ENCODE data around the gene AHSG.
"Not testable (repeated sequence)": the region's sequence is repeated elsewhere in the genome, so short reads cannot be mapped to it uniquely, and the experiment has no call there.

Gene AHSG

DNA sequence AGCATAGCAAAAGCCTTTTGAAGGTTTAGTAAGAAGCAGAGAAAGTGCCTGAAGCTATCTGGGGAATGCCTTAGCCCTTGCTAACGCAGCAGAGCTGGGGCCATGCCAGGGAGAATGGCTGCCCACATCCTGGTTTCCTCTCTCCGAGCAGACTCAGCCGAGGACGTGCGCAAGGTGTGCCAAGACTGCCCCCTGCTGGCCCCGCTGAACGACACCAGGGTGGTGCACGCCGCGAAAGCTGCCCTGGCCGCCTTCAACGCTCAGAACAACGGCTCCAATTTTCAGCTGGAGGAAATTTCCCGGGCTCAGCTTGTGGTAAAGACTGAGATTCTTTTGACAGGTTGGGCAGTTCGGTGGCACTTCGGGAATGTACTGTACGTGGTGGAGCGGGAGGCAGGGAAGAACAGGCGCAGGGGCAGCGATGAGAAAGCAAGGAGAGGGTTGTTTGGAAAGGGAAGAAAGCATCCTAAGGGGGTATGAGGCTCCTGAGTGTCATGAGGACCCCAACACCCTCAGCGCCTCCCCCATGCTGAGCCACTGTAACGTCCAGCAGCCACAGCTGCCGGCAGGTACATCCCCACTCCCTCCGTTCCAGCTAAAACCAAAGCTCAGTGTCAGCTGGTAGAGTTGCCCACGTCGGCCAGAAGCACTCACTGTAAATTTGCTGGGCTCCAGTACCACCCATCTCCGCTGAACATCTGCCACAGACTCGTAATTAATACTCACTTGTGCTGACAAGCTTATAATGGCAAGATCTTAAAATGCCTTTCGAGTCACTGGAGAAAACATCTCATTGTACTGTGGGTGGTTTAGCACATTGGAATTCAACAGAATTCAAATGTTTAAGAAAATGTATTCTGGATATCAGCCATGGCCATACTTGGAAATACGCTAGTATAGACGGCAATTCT, 4.4 kb downstream of the AHSG start:
- DNase-seq (ENCODE audit: low spot score), result peak; percentile 64

DNA sequence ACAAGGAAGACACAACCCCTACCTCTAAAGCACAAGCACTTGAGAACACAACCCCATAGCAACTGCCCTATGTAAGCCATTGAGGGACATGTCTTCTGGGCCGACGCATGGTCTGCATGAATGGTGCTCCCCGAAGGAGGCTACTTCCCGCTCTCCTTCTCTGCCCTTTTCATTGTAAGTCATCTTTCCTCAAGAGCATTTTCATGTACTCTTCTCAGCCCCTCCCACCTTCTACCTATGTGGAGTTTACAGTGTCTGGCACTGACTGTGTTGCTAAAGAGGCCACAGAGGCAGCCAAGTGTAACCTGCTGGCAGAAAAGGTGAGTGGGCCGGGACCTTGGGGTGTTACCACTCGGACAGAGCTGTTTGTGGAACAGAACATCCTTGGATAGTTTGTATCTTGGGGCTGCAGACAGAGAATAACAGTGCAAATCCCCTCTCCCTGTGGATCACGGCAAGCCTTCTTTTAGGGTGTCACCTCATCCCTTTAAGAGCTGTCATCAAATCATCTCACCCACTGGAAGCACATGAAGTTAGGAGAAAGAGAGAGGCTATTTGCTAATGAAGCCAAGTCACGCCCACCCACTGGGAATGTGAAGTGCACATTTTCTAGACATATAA, 5.6 kb downstream of the AHSG start:
- no peak for DNase-seq (ENCODE audit: low spot score)

DNA sequence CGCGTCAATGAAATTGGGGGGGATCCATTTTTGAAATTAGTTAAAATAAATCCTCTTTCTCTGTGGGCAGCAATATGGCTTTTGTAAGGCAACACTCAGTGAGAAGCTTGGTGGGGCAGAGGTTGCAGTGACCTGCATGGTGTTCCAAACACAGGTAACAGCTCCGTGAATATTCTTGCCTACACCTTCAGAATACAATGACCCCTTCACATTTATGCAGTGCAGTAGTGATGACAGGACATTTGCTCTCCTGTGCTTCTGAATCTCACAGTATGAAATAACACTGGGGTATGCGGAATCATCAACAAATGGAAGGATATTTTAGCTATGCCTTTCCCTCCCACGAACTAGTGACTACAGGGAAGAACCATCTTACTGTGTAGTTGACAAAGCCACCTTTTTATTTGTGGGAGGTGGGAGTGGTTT, 6.9 kb downstream of the AHSG start:
- no peak for DNase-seq (ENCODE audit: low spot score)

DNA sequence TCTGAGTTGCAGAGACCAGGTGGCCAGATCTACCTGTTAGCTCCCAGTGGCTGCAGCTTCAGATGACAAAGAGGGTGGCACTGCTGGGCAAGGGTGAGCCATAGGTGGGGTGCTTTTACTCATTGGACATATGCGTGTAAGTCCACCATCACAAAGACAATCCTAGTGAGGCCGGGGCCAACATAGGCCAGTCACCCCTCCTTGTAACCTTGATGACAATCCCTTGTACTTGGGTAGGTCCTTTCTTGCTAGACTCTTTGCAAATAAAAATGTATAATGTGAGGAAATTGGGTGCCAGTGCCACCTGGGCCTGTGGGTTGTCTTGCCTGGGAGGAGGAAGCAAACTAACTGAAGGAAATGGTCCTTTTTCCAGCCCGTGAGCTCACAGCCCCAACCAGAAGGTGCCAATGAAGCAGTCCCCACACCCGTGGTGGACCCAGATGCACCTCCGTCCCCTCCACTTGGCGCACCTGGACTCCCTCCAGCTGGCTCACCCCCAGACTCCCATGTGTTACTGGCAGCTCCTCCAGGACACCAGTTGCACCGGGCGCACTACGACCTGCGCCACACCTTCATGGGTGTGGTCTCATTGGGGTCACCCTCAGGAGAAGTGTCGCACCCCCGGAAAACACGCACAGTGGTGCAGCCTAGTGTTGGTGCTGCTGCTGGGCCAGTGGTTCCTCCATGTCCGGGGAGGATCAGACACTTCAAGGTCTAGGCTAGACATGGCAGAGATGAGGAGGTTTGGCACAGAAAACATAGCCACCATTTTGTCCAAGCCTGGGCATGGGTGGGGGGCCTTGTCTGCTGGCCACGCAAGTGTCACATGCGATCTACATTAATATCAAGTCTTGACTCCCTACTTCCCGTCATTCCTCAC, 7.6 kb downstream of the AHSG start:
- DNase-seq (ENCODE audit: low spot score), result no peak

DNA sequence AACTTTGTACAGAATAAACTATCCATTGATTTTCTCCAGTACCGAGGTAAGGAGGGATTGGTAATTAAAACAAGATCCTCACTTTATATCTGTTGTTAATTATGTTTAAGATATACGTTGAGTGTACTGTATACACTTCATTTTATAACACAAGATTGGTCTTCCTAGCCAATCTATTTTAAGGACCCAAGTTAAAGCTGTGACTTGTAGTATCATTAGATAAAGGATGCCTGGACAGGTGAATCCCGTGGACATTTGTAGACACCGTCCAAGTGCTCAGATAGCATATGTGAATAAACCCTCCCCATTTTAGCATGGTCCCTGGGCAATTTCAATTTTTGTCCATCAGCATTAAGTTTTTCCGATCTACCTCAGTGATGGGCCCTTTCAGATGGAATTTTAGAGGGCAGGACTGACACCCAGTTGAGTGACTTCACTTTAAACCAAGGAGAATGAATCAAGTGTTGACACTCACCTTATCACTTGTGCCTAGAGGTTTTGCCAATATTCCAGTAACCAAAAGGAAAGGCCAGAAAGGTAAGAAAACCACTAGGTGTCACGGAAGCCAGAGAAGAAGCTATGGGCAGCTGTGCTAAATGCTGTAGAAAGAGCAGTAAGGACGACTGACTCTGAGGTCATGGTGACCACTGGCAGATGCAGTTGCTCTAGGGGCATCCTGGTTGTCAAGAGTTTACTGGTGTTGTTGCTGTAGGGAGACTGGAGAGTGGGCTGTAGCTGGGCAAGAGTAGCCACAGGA, 9.2 kb downstream of the AHSG start:
- no peak for DNase-seq (ENCODE audit: low spot score)

DNA sequence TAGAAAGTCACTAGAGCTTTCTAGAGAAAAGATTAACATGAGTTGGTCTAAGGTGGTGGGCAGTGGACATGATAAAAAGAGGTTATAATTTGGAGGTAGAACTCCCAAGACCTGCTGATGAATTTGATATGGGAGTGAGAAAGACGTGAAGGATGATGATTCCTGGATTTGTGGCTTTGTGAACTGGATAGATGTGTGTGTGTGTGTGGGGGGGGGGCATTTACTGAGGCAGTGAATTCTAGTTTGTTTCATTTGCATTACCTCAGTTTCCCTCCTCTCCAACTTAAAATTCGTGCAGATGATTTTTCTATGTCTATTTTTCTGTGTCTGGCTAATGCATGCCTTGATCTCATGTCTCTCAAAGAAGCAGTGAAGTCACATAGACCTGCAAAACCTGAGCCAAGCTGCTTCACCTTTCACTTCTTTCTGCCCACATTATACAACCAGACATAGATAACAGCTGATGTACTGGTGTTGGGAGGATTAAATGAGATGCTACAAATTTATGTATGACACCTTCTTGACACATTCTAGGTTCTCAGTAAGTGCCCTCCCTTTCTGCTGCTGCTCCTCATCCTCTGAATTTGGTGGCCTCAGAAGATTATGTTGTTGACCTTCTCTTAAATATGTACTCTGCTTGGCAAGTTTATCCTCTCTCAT, 9.9 kb downstream of the AHSG start:
- DNase-seq (ENCODE audit: low spot score), result no peak

DNA sequence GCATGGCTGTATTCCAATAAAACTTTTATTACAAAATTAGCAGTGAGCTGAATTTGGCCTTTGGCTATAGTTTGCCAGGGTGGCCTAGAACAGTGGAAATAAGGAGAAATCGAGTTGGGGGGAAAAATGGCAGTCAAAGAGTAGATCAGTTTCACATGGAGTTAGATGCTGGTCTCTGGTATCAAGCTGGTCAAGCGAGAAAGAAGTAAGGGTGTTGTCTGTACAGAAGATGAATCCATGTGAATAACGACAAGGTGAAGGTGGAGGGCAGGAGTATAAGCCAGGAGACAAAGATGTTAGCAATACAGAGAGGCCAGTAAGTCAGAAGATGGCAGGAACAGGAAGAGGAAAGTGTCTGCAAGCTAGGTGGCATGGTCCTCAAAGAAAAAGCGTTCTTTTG, 11.7 kb downstream of the AHSG start:
- no peak for DNase-seq (ENCODE audit: low spot score)

DNA sequence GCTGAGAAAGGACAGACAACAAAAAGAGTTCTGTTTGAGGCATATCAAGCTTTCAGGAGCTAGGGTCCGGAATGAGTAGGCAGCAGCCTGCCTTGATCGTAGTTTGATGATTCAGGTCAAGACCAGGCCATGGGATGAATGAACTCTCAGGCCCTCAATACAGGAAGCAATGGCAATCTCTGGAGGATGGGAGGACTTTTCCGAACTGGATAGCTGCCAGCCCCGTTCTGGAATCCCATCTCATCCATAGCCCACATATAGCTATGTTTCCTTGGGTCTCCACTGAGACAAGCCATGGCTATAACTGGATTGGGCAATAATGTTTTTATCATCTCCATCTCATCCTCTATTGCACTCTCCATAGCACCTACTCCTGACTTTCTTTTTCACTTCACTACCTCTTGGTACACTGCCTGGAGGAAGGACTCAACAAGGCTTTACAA, 12.8 kb downstream of the AHSG start:
- no peak for DNase-seq (ENCODE audit: low spot score)

DNA sequence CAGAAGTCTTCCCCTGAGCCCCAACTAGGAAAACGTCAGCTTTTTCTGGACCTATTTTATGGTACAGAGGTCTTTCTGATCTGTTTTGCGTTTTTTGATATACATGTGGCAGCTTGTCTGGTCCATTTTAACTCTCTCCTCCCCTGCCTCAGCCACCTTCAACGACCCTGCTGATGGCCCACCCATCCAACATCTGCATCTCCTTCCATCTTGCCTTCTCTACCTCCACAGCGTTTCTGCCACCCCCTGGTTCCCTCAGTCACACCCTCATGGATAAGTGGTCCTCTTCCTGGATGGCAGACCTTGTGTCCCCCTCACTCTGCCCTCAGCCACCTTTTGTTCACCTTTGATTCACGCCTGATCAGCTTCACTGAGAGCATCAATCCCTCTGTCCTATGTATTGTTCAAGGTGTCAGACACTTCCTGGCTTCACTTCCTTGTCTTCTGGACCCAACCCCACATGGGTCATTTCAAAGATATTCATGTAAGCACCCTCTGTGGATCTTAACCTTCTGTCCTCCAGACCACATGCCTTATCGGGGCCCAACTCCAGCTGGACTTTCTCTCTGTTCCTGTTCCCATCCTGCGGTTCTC, 13.5 kb downstream of the AHSG start:
- no peak for DNase-seq (ENCODE audit: low spot score)

DNA sequence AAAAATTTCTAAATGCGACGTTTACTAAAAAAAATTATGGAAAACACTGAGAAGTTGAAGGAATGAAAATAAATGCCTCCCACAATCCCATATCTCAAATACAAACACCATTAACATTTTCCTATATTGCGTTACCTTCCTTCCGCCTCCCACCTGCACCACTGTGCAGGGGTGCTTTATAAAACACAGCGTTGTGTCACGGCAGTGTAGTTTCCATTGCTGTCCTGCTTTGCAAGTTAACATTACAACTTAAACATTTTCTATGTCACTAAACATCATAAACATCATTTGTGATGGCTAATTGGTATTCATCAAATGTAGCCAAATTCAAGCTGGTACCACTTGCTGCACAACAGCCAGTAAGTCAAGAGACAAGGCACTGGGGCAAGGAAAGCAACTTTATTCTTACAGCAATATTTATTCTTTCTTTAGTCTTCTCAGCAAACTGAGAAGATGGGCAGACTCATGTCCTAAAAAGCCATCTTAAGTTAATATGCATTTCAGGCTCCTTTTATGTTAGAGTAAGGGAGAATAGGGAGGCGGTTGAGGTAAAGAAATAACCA, 15.1 kb downstream of the AHSG start:
- DNase-seq (ENCODE audit: low spot score), result no peak

DNA sequence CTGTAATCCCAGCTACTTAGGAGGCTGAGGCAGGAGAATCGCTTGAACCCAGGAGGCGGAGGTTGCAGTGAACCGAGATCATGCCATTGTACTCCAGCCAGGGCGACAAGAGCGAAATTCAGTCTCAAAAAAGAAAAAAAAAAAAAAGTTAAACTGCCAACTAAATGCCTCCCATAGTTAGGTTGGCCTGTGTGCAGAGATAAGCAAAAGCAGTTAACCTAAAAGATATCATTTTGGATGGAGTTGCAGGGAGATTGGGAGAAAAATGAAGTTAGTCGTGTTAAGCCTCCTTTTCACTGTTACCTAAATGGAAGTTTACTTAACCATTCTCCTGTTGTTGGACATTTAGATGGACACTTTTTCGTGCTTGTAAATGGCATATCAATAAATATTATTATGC, 15.9 kb downstream of the AHSG start:
- no peak for DNase-seq (ENCODE audit: low spot score)

DNA sequence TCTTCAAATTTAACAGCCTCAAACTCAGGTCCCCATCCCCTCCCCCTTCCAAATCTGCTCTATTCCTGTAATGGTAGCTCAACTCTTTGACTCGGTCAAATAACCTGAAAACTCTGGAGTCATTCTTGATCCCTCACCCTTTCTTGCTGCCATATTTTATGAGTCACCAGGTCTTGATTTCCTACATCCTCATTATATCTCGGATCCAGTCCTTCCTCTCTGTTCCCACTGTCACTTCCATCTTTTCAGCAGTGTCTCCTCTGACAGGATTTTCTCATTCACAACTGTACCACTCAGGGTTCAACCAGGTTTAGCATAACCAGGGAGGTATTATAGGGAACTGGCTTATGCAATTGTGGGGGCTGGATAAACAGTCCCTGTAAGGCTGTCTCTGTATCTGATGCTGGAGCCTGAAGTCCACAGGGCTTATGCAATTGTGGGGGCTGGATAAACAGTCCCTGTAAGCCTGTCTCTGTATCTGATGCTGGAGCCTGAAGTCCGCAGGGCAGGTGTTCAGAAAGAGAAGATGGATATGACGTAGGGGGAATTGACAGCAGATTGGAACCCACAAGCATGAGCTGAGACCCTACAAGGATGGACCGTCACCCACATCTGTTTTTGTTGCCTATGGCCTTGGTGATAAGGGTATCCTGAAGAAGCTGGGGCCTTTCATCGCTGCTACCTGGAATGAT, 18.2 kb downstream of the AHSG start:
- DNase-seq (ENCODE audit: low spot score), result no peak

DNA sequence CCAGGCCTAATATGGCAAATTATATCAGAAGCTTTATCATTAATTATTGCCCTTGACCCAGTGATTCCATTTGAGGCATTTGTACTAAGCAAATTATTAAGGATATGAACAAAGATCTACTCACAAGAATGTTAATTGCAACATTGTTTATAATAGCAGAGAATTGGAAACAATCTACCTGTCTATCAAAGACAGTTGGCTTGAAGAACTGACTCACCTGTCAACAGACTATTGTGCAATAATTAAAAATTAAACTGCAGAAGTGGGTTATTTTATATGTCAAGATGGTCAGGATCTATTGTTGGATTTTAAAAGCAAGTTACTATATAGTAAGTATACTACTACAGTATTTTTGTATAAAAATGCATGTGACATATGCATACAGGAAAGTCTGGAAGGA, 20.6 kb downstream of the AHSG start:
- DNase-seq (ENCODE audit: low spot score), result no peak

DNA sequence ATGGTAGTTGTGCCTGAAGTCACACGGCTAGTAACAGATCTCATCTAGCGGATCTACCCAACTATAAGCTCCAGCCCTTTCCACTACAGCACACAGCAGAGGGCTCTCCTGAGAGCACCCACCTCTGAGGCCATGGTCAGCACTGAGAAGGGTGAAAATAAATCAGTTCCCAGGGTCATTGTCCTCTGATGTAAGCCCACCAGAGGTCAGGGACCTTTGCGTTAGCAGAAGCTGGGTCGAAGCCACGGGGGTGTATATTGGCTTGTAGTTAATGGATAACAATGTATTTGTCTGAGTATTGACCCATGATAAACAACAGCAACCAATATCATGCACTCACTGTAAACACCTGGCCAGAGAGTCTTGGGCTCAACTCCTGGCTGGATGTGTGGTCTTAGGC, 21.3 kb downstream of the AHSG start:
- DNase-seq (ENCODE audit: low spot score), result not testable (repeated sequence)

DNA sequence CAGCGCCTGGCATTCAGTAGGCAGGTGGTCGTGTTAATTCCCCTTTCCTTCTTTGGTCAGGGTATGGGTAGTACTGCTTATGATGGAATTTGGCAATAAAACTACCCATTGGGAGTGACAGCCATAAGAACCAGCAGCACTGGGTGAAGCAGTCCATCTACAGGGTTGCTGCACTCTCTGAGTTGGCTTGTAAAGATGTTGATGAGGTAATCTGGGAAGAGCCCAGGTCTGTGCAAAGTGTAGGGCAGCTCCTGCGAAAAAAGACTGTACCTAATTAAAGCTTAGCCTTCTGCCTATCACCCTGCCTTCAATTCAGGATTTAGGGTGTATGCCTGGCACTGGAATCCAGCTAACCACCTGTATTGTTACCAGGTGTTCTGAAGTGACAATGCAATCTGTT, 22.7 kb downstream of the AHSG start:
- no peak for DNase-seq (ENCODE audit: low spot score)

DNA sequence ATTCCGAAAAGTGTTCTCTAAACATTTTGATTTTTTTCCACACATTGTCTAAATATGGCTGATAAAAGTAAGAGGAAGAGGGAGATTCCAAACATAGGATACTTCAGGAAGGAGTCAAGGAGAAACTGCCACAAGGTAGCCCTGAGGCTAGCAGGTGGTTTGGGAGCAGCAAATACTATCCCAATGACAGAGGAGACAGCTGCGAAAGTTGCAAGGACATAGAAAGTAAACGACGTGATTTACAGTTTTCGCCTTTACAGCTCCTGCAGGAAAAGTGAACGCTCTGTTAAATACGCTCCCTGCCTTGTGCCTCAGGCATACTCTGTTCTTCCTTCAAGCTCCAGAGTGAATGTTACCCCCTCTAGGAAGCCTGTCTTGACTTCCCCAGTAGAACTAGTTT, 23.7 kb downstream of the AHSG start:
- DNase-seq (ENCODE audit: low spot score), result no peak

DNA sequence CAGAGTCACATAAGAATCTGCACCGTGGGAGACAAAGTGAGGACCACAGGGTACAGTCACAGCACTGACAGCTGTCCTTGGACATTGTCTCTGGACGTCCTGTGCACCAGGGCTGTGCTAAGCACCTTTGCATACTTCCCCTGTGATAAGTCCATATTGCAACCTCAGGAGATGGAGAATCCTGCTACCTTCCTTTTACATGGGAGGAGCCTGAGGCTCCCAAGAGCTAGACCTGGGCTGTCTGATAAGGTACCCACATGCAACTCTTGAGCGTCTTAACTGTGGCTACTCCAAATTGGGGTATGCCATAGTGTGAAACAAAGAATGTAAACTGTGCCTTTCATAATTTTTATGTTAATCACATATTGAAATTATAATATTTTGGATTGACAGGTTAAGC, 24.8 kb downstream of the AHSG start:
- no peak for DNase-seq (ENCODE audit: low spot score)

DNA sequence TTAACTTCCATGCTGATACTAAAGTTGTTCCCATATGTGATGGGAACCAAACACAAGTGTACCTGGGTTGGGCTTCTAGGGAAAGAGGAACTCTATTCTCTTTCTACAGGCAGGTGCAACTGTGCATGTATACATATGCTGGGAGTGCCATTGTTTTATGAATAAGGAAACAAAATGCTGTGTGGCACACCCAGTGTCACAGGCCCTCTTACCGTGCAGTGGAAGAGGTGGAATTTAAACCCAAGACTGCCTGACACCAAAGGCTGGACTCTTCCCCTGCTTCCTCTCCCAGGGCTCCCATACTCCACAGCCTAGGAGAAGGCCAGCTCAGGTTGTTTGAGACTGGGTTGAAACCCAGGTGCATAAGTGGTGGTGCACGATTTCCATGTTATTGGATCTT, 25.4 kb downstream of the AHSG start:
- no peak for DNase-seq (ENCODE audit: low spot score)

DNA sequence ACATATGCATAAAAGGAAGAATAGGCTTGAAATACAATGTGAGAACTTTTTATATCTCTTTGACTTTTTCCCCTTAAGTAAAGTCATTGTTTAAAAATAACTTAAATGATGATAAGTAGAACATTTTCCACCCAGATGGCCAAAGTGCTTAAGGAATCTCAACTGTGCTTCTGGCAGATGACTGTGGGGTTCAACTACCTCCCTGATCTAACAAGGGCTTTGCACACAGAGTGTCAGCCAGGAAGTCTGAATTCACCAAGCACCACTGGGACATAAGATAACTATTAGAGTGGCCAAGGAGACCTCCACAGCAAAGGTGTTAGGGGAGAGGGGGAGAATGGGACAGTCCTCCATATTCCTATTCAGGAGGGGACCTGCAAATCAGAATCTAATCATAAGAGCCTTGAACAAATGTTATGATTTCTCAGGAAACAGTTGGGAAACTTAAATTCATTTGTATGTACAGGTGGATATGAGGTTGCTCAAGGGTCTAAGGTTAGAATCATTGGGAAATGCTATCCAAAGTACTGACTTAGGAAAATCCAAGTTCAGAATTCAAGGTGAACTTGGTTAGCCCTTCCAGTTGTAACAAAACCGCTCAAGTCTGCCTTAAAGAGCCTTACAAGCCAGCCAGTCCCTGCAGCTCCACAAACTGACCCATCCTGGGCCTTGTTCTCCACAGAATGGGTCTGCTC, 27.1 kb downstream of the AHSG start, which contains the start of gene FETUB:
Gene FETUB (plus strand): TSS at position 622 of the 695 bp plus-strand sequence. CDS start 62 bp downstream, at position 684.
- no peak for DNase-seq (ENCODE audit: low spot score)
